HL-60/S4 treated with retinoic acid at 250 ng/mL for 4 days and 3 days (cell line): ENCODE measurements around the gene SHISA6.

ENCODE experiments used
- in situ Hi-C: fragments of 300-500 bp; cut with MboI; formaldehyde crosslinking; loops from 2 replicates; pipeline ENCODE4 v1.7.0; 2022; ENCODE audit warnings: low sequenced_read_pairs

SHISA6 gene

GRCh38 chr17:11514565-11514964, 273.6 kb downstream of the SHISA6 start:
- in situ Hi-C loops = no loop called here

DNA sequence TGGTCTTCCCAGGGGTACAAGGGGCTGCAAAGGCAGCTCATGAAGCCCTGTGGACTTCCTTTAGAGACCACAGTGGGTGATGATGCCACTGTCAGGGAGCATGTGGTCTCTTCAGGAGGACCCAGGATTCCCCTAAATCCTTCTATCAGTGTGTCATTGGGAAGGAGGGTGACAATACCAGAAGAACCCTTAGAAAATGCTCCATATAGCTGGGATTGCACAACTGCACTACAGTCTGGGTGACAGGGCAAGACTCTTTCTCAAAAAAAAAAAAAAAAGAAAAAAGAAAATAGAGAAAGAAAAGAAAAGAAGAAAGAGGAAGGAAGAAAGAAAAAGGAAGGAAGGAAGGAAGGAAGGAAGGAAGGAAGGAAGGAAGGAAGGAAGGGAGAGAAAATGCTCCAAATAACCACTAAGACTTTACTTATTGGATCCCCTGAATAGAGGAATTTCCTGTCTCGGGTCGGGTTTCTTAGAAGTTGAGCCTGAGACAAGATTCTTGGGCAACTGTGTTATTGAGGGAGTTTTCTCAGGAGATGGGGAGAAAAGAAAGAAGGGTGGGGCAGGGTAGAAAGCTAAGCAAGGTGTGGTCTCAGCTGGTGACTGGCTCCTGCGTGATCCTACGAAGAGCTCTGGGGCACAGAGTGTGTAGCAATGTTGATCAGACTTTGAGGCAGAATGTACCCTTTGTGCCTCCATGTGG, 274.1 kb downstream of the SHISA6 start:
- in situ Hi-C loops = no loop called here

DNA sequence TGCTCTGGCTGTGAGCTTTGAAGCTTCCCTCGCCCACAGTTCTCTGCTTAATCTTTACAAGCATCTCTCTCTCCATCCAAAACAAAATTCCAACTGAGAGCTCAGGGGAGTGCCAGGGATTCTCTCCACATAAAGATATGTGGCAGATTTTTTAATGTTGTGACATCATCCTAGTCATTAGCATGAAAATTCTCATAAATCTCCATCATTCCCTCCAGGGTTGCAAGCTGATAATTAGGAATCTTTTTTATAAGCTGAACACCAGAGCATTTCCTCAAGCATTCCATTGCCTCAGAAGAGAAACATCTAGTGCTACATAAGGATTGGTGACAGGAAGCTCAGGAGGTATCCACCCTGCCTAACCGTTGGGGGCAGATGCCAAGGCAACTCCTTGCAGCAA, 274.9 kb downstream of the SHISA6 start:
- in situ Hi-C loops = no loop called here

GRCh38 chr17:11535231-11535630, 294.2 kb downstream of the SHISA6 start:
- in situ Hi-C loops = no loop called here

DNA sequence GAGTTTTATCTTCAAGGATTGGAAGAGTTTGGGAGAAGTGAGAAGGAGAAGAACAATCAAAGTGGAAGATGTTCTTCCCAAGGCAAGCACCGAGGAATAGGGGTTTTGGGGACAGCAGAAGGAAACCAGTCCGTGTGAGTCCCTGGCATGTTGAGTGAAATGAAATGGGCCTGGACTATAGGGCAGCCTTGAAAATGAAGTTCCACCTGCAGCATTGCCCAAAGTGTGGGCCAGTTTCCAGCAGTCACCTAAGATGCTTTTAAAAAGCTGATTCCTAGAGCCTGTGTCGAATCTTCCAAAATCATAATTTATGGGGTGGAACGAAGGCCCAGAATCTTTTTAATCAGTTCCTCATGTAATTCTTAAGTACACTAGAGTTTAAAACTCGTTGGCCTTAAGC, 297.4 kb downstream of the SHISA6 start:
- in situ Hi-C loops = no loop called here

DNA sequence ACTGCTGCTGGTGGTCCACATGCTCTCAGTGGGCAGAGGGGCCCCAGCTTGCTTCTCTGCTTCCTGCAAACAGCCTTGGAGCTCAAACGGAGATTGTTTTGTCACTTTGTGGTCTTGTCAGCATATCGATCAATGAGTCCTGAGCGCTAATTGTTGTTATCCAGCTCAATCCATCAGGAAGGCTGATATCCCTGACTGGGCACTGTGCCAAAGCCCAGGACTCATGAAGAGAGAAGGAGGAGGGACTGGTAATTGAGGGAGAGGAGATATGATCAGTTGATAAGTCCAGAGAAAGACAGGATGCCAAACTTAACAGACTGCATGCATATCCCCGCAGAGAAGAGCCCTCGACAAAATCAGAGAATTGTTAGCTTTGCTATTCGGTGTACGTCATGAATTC, 298.6 kb downstream of the SHISA6 start:
- in situ Hi-C loops = no loop called here

GRCh38 chr17:11545002-11545401, 304.0 kb downstream of the SHISA6 start:
- in situ Hi-C loops = no loop called here

GRCh38 chr17:11545696-11546095, 304.7 kb downstream of the SHISA6 start:
- in situ Hi-C loops = no loop called here

- in situ Hi-C loops = no loop called here
Observed at GRCh38 chr17:11547853-11548252, 306.8 kb downstream of the SHISA6 start.

- in situ Hi-C loops = no loop called here
Observed at GRCh38 chr17:11548398-11548797, 307.4 kb downstream of the SHISA6 start.

DNA sequence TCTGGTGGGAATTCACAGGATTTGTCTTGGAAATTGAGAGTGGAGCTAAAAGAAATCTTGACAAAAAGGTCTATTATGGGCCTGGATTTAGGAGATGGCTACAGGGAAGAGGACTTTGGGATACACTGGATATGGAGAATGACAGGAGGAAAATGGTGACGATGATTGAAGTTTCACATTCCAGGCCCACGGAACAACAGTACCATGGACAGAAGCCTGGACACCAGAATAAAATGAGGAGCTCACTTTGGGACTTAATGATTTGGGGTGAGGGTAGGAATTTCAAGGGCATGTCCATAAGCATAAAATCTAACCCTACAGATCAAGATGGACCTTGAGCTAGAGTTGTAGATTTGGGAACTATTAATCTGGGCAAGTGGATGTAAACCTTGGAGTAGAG, 309.4 kb downstream of the SHISA6 start:
- in situ Hi-C loops = no loop called here

DNA sequence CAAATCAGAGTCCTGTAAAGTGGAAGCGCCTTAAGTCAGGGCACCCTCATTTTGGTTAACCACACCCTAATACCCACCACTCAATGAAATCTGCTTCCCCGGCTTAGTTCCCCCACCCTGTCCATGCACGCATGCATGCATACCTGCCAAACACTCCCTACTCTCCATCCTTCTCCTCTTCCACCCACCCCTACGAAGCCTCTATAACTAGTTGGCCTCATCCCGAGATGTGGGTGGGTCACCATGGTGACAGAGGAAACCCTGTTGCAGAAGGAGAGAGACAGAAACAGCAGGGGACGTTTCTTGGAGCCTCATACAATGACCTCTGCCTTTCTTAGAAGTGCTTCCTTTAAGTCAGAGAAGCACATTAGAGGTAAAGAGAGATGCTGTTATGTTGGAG, 310.4 kb downstream of the SHISA6 start:
- in situ Hi-C loops = no loop called here

- in situ Hi-C loops = no loop called here
Observed at GRCh38 chr17:11553135-11553534, 312.1 kb downstream of the SHISA6 start.

GRCh38 chr17:11554042-11554441, 313.0 kb downstream of the SHISA6 start:
- in situ Hi-C loops = no loop called here

- in situ Hi-C loops = no loop called here
Observed at GRCh38 chr17:11554542-11554941, 313.5 kb downstream of the SHISA6 start.

- in situ Hi-C loops = no loop called here
Observed at GRCh38 chr17:11555530-11555929, 314.5 kb downstream of the SHISA6 start.

GRCh38 chr17:11557727-11558452, 316.9 kb downstream of the SHISA6 start:
- in situ Hi-C loops = no loop called here

- in situ Hi-C loops = no loop called here
Observed at GRCh38 chr17:11558681-11559234, 317.7 kb downstream of the SHISA6 start.

- in situ Hi-C loops = no loop called here
Observed at GRCh38 chr17:11559601-11560000, 318.6 kb downstream of the SHISA6 start.

GRCh38 chr17:11561281-11561680, 320.3 kb downstream of the SHISA6 start:
- in situ Hi-C loops = no loop called here

- in situ Hi-C loops = no loop called here
Observed at GRCh38 chr17:11561702-11562101, 320.7 kb downstream of the SHISA6 start.
